ENCODE data around the gene SDF2L1. TPM values are rescaled to one million over a fixed set of nuclear protein-coding genes. Genes with fewer than 3 reads are reported as not detected.

The SDF2L1 gene
- total and polyA plus RNA-seq, 9 of the 15 experiments (the other 6 are each of a cell fraction or from before 2014, with no cell fraction given): 15.1 to 989 (median 124) TPM

- Histone ChIP-seq H3K4me2 (ENCODE audit: insufficient read depth, low read length) (peak within 1 kb of the TSS; percentile 92), H3K9me3 (replicated peaks; ENCODE audit: control insufficient read depth, insufficient read depth, low read depth, low read length) (no peaks in the 10 kb centered on the region), H2AFZ (ENCODE audit: low read depth, low read length) (peak within 1 kb of the TSS; percentile 88), H3K36me3 (ENCODE audit: control insufficient read depth, insufficient read depth, low read length) (peaks cover 48% of the 10 kb centered on the region), H3K27ac (ENCODE audit: extremely low read depth, low read depth, low read length) (peak within 1 kb of the TSS; percentile 89), H3K27me3 (ENCODE audit: control insufficient read depth in 2 of 2, insufficient read depth in 2 of 2, low read length in 2 of 2) (no peaks in the 10 kb centered on the region), H3K4me1 (replicated peaks in 1 of 2; ENCODE audit: control insufficient read depth in 2 of 2, insufficient read depth in 2 of 2, low read length in 2 of 2) (peaks cover 57 to 85% of the 10 kb centered on the region in 2 experiments), H3K79me2 (ENCODE audit: control insufficient read depth, insufficient read depth, low read length) (peaks cover 63% of the 10 kb centered on the region), H3K9me1 (ENCODE audit: control insufficient read depth, insufficient read depth, low read length) (peaks cover 22% of the 10 kb centered on the region), H3K9ac (ENCODE audit: insufficient read depth in 1 of 2, low read depth in 2 of 2, low read length in 2 of 2) (peak within 1 kb of the TSS; percentile 93 to 95), H4K20me1 (replicated peaks; ENCODE audit: control insufficient read depth, insufficient read depth, low read length) (peaks cover 26% of the 10 kb centered on the region), H3K4me3 (peak within 1 kb of the TSS; percentile 59)
- ATAC-seq: peak; percentile 83
- POLR2A ChIA-PET: interaction anchor here (0.6 to 76.8 kb wide), 19 partner anchors 10 to 1091 kb away, joined by 3 to 4622 read pairs (median 3); partner anchors contain the start of genes CCDC116, P2RX6, PPIL2 and SDF2L1
- BruUV-seq (replicated peaks): TSS peak; percentile 73
- intact Hi-C loops (cut with micrococcal nuclease) (loop anchor here (10.0 kb wide), 1 partner anchor 925 kb away; the partner anchor contains the start of gene PRAME), in situ Hi-C loops (cut with MboI) (loop anchor here (25.0 kb wide), 1 partner anchor 492 kb away; no protein-coding TSS in a partner anchor)
- FAIRE-seq: peak; percentile 86
- WGBS (ENCODE audit: insufficient coverage, low coverage, missing lambda C conversion rate): under 1% methylated on average over 93 of the region's 93 CpGs
- DNase-seq (ENCODE audit: extremely low read depth in 1 of 4, low spot score in 3 of 4): peak; percentile 100
- CTCF ChIA-PET (ENCODE audit: low intra/inter-chr PET ratio): interaction anchor here (0.6 to 5.9 kb wide), 5 partner anchors 14 to 32 kb away, joined by 3 to 99 read pairs (median 3); partner anchors contain the start of gene SDF2L1
- TF ChIP-seq TOE1 (IDR thresholded peaks at IDR 0.05; ENCODE audit: borderline replicate concordance) (no peak), TOE1 (CRISPR knock-in tag; IDR thresholded peaks at IDR 0.05; ENCODE audit: borderline replicate concordance, low read depth) (no peak), FOXA3 (CRISPR knock-in tag; conservative IDR thresholded peaks at IDR 0.05 in 1 of 2, IDR thresholded peaks at IDR 0.05 in 1 of 2) (no peak), RBM39 (optimal IDR thresholded peaks at IDR 0.05; ENCODE audit: low read depth, low read length) (no peak), SNRNP70 (optimal IDR thresholded peaks at IDR 0.05; ENCODE audit: low read depth, low read length) (no peak), MLX (CRISPR knock-in tag; conservative IDR thresholded peaks at IDR 0.05) (peak in 1 of 2 experiments; percentile 100; a peak in 2 of 4 replicates), THRAP3 (IDR thresholded peaks at IDR 0.05; ENCODE audit: borderline replicate concordance) (no peak), GTF2B (IDR thresholded peaks at IDR 0.05; ENCODE audit: extremely low read depth, insufficient read length) (no peak), E2F3 (CRISPR knock-in tag; IDR thresholded peaks at IDR 0.05) (no peak), DNMT1 (IDR thresholded peaks at IDR 0.05) (no peak)
- TF ChIP-seq, protein P1, sequence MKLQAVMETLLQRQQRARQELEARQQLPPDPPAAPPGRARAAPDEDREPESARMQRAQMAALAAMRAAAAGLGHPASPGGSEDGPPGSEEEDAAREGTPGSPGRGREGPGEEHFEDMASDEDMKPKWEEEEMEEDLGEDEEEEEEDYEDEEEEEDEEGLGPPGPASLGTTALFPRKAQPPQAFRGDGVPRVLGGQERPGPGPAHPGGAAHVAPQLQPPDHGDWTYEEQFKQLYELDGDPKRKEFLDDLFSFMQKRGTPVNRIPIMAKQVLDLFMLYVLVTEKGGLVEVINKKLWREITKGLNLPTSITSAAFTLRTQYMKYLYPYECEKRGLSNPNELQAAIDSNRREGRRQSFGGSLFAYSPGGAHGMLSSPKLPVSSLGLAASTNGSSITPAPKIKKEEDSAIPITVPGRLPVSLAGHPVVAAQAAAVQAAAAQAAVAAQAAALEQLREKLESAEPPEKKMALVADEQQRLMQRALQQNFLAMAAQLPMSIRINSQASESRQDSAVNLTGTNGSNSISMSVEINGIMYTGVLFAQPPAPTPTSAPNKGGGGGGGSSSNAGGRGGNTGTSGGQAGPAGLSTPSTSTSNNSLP (IDR thresholded peaks at IDR 0.05; ENCODE audit: borderline replicate concordance, low read depth, low read length): no peak
Measured at GRCh38 chr22:21629255-21630149, 12.6 kb upstream of the SDF2L1 start, which contains the start of gene YDJC. Gene YDJC (minus strand): TSS chr22:21630022. CDS start chr22:21630014, 8 bp downstream.
